GM19025 (cell line): ENCODE data around the gene TRAF3.
A peak's percentile ranks its signal among the peaks of the same experiment; 100 is the strongest.
"Not testable (repeated sequence)": the region's sequence is repeated elsewhere in the genome, so short reads cannot be mapped to it uniquely, and the experiment has no call there.

Experiments used
- ATAC-seq: cut with Tn5 transposase; IDR thresholded peaks from one replicate; pipeline ENCODE4 v1.9.1; 2021; ENCODE audit warnings: mild to moderate bottlenecking, low read depth, moderate library complexity; ENCODE audit not compliant: unreplicated experiment

Gene TRAF3

DNA sequence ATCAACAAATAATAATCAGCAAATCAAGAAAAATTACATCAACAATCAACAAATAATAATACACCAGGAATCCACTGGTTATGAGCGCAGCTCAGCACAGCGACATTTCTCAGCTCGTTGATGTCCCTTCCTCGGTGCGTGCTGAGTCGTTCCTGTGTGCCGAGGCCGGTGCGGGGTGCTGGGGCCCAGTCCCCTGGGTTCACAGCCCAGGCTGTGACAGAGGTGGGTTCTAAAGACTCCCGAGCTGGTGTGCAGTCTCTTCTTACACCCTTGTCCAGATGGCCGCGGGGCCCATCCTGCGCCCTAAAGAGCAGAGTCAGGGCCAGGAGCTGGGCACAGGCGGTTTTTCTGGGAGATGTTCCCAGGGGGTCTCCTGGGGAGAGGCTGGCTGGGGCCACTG, 26.9 kb upstream of the TRAF3 start:
- no peak for ATAC-seq

DNA sequence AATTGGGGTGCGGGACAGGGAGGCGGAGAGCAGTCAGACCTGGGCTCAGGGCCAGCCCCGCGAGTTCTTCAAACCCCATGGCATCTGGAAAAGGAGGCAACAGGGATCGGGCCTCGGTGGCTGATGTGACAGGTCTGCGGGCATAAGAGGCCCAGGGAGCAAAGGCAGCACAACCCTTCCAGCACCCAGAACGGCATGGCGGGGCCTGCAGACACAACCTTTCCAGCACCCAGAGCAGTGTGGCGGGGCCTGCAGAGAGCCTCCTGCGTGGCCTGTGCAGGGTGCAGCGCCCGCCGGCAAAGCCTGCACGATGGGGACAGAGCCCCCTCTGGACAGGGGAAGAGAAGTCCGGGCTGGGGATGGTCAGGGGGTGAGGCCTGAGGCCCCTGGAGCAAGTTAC, 26.2 kb upstream of the TRAF3 start:
- ATAC-seq: no peak

DNA sequence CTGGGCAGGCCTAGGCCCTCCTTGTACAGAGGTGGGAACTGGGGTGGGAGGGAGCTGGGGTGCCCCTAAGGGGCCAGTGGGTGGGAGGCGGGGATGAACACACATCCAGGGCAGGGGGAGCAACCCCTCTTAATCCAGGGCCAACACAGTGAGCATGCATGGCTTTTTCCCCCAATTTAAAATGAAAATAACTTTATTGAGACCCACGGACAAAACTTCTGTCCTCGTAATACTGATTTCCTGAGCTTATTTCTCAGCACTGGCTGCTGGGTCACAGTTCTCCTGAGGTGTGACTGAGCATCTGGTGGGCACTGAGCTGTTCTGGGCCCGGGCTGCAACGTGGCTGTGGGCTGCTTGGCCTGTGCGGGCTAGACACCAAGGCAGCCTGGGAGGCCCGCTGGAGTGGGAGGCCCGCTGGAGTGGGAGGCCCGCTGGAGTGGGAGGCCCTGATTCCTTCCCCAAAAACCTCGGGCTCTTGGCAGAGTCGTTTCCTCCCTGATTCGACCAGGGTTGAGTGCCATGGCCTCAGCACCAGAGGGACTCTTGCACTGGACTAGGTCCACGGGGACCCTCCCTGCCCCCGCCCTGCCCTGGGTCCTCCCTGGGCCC, 24.9 kb upstream of the TRAF3 start:
- ATAC-seq: no peak

DNA sequence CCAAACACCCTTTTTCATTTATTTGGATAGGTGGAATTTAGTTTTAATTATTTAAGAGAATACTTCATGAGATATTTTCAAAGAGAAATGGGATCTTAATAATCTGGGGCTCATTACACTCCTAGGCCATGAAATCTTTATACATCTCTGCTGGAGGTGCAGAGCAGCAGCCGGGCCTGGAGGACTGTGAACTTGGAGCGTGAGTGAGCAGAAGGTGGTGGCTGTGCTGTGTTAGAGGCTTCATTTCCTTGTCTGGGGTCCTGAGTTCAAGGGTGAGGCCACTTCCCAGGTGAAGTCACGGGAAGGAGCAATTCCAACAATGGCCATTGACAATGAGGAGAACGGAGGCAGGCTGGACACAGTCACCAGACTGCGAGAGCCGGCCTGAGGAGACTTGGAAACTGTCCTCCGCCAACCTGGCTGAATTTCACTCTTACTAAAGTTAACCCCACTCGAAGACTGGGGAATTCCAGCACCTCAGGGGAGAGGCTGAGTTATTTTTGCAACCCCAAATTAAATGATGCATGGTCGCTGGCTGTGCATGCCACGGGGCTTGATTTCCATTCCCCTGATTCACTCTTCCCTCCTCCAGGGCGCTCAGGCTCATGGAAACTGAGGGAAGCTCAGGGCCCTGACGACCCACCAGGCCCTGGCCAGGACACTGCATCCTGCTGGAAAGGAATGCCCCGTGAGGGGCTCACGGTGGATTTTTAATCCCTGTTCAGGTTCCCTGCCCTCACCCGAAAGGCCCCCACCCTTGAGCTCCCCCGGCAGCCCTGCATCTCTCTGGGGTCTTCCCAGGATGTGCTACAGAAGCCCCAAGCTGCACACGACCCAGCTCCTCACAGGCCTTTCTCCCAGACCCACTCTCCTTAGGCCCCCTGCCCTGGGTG, 22.6 kb upstream of the TRAF3 start:
- ATAC-seq: peak; percentile 68

DNA sequence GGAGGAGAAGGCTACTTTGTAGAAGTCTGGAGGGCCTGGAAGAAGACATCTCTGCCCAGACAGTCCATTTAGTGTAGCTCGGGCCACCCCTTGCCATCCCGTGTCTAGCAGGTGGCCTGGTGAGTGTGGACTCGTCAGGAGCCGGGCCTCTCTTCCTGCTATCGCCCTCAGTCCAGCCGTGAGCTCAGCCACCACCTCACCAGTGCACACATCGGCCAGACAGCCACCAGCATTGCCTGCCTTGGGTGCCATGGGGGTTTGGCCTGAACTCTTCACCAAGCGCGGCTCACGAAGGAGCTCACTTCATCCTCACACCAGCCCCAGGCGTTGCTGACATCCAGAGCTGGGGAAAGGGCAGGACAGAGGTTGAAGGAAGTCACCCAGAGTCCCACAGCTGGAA, 19.6 kb upstream of the TRAF3 start:
- ATAC-seq: no peak

DNA sequence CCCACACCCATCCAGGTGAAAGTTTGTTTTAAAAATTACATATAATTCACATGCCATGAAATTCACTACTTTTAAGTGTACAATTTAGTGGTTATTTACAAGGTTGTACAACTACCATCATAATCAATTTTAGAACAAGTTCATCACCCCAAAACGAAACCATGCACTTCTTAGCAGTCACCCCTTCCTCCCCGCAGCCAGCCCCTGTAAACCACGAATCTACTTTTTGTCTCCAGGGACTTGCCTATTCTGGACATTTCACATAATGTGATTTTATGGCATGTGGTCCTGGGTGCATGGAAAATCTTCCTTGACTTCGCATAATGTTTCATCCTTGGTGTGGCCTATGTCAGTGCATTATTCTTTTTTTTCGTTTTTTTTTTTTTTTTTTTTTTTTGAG, 19.2 kb upstream of the TRAF3 start:
- ATAC-seq: no peak

DNA sequence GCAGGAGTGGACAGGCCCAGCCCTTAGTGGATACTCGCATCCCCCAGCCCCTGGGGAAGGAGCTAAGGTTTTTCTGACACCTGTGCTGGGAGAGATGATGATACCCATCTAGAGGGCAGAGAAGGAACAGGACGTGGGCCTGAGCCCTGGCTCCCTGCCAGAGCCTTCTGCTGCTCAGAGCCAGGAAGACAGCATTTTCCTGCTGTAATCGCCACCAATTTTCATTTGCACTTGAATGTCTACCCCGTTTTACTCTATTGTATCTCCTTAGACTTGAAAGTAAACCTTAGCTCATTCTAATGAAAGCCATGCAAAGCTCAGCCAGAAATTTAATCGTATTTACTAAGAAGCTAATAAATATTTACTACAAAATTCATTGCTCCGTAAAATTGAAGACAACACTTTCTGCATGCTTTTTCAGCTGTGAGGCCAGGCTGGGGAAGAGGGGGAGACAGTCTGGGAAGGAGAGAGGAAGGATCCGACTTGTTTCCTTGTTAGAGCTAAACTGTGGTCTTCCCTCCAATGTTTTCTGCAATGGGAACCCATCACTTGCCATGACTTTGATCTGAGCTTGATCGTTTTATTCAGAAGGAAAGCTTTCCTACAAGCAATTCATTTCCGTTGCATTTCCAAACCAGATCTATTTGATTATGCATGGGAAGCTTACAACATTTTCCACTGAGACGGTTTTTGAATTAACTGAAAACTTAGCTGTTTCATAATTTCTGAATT, 17.6 kb upstream of the TRAF3 start:
- no peak for ATAC-seq

DNA sequence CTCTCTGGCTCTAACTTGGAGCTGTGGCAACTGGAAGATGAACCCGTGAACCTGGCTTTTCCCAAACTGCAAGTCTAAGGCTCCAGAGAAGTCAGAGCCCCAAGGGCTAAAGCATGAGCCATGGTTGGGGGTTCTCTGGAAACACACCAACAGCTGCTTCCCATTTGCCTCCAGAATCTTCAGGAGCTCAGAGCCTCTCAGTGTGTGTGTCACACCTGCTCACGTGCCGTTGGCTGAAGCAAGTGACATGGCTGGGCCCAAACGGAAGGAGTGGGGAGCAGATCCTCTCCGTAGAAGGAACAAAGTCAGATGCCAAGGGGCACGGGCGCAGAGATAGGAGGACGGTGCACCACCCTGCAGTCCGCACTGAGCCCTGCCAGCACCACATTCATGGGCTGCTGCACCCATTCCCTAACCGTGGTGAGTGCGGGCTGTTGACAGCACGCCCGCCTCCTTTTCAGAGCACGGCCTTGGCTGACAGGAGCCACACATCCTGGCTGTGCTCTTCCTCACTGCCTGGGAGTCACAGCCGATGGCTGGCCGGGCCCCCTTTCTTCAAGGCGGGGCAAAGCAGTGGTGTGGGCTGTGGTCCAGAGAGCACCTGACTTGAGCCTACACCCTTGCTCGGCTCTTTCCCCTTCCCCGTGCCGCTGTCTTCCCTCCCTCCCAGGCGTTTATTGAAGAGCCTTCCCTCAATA, 16.6 kb upstream of the TRAF3 start:
- ATAC-seq: no peak

DNA sequence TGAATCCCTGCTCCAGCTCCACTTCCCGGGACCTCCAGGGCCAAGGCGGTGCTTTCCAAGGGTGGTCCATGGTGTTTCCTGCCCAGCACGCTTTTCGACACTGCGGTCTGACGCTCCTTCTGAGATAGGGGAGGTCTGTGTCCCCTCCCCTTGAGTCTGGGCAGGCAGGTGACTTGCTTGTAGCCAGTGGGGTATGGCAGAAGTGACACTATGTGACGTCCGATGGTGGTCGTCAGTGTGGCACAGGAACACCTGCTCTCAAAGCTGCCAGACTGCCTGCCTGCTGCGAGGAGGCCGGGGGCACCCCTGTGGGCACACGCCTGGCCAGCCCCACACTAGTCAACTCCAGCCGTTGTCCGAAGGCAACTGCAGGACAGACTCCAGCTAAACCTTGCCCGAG, 16.0 kb upstream of the TRAF3 start:
- ATAC-seq: no peak

DNA sequence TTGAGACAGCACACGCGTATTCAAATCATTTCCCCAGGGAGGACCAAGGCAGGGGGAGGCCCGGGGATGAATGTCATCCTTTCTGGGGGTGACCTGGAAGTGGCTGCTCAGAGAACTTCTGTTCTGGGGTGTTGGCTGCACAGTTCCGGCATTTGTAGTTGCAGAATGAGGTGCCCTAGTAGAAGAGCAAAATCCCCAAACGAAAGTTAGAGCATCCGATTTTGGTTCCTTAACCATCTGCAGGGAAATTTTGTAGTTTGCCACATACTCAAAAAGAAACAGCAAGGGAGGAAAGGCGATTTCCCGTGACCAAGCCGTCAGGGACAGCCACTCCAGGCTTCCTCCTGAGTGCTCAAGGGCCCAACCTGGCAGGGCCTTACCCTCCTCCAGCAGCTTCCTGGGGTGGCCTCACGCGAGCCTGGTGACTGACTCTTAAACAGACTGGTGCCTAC, 13.0 kb upstream of the TRAF3 start:
- peak; percentile 54 for ATAC-seq

DNA sequence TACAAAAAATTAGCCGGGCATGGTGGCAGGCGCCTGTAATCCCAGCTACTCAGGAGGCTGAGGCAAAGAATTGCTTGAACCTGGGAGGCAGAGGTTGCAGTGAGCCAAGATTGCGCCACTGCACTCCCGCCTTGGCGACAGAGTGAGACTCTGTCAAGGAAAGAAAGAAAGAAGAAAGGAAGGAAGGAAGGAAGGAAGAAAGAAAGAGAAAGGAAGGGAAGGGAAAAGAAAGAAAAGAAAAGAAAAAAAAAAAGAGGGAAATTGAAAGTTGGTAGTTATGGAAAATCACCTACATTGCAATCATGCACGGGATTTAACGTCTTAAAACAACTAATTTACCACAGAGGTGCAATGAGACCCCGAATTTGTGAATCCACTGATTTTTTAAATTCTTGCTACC, 11.5 kb upstream of the TRAF3 start:
- not testable (repeated sequence) for ATAC-seq

DNA sequence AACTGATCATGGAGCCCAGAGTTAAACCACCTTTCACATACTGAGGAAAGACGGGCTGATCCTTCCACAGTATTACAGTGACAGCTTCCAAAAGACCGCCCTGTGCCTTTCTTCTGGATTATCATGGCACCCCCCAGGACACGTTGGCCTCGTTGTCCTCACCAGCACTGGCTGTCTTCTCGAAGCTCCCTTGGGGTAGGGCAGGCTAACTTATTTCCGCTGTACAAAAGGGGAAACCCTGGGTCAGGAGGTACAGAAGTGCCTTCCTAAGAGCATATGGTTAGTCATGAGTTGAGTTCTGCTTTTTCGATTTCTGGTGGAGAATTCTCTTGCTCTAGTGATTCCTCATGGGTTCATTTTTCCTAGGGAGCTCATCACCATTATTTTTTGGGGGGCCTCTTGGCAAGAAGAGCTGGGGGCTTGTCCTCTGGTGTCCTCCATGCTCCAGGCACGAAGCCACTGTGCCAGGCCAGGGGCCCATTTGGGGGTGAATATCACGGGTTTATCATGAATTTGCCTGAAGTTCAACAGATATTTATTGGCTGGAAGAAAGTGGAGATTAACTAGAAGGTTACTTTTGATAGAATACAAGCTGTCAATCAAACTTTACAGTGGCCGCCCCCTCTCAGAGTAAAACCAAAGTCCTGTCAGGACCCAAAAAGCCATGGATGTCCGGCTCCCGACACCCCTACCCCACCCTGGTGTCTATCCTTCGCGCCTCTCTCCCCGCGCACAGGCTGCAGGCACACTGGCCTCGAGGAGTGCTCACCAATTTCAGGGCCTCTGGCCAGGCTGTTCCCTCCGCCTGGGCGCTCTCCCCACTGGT, 8.8 kb upstream of the TRAF3 start:
- ATAC-seq: peak; percentile 53

DNA sequence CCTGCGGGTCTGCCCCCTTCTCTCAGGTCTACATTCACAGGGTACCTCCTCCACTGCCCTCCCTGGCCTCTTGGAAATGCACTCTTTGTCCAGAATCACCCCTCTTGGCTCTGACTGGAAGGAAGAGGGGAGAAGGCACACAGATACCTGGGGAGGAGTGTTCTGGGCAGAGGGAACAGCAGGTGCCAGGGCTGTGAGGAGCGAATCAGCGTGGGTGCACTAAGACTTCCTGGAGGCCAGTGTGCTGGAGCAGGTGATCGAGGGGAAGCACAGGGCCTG, 8.3 kb upstream of the TRAF3 start:
- ATAC-seq: no peak

DNA sequence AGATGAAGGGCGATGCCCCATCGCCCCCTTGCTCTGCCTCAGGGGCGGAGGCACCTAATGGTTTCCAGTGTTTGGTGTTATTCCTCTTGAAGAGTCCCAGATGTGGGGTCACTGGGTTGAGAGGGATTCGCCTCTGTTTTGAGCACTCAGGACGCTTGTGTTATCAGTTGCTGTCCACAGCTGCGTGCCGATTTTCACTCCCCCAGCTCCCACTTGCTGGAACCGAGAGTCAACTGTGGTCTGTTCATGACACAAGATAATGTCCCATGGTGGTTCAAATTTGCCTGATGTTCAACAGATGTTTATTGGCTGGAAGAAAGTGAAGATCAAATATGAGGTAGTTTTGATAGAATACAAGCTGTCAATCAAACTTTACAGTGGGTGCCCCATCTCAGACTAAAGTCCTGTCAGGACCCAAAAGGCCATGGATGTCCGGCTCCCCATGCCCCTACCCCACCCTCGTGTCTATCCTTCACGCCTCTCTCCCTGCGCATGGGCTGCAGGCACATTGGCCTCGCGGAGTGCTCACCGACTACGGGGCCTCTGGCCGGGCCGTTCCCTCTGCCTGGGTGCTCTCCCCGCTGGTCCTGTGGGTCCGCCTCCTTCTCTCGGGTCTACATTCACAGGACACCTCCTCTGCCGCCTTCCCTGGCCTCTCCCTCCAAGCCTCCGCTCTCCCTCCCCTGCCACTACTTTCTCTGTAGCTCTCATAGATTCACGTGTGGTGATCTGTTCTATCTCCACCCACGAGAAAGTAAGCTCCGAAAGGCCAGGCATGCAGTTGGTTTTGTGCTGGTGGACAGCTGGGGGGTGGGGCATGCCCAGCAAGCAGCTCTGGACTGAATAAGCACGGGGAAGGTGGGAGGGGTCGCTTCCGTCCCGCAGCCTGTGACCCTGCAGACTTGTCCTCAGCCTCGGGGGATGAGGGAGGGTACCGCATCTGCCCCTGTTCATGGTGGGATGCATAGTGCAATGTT, 6.8 kb upstream of the TRAF3 start:
- ATAC-seq: no peak

DNA sequence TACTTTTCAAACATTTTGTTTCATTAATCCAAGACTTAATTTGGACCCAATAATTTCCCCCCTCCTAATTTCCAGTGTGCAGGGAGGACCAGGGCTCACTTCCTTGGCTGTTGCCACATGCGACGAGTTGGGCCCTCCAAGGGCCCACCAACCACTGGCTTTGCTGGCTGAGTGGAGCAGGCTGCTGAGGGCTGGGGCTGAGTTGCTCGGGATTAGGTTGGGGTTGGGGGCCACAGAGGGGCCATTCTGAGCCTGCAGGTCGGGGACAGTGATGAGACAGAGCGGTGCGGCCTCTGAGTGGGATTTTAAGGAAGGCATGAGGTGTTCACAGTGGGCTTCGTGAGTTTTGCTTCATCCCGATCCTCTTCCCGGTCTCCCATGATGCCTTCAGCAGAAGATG, 6.1 kb upstream of the TRAF3 start:
- no peak for ATAC-seq

DNA sequence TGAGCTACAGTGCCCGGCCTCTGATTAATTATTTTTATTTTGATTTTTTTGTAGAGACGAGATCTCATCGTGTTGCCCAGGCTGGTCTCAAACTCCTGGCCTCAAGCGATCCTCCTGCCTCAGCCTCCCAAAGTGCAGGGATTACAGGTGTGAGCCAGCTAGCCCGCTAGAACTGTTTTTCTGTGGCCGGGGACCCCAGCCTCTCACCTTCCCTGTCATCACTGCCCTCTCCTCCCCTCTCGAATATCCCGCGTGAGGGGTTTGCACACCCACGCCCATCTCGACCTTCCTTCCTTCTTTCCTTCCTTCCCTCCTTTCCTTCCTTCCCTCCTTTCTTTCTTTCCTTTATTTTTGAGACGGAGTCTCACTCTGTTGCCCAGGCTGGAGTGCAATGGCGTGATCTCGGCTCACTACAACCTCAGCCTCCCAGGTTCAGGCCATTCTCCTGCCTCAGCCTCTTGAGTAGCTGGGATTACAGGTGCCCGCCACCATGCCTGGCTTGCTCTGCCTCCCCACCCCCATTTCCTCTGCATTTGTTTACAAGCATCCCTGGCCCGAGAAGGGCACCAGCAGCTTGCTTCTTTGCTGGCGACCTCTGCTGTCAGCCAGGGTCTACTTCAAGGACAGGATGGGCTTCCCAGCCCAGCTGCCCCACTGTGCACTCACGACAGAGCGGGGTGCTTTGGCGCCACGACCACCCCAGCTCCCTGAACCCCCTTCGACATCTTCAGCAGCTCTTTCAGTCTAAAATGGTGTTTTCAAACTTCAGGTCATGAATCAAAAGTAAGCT, 4.3 kb upstream of the TRAF3 start:
- no peak for ATAC-seq

DNA sequence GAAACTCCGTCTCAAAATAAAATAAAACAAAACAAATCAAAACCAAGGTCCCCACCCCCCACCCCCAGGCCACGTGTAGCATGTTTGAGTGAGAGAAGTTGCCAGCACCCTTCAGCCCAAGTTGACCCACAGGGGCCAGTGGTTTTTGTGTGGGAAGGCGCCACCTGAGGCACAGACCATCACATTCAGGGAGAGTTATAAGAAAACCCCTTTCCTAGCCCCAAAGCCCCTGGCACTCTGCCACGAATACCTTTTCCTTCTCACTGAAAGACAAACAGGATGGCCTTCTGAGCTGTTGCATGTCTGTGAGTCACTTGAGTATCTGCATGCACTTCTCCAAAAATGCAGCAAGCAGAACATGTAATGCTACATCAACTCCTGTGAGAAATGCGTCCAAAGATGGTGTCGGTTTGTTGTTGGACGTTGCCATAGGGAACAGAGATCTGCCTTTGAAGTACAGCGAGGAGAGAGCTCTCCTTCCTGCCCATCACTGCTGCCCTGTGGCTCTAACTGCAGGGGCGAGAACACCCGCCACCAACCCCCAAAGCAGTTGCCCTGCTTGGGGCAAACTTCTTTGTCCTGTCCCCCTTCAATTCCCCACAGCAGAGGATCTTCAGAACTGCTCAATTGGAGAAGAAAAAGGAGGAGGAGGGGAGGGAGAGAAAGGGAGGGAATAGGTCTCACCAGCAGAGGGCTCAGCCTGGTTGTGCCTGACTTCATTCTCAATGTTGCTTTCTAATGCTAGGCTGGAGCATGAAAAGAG, 2.7 kb upstream of the TRAF3 start:
- ATAC-seq: no peak
